Retinal pigment epithelial cell (primary cell): ENCODE measurements around the gene MBTPS2.
A peak's percentile ranks its signal among the peaks of the same experiment; 100 is the strongest.

Experiments
- DNase-seq: peaks from one replicate; pipeline ENCODE4 v3.0.0-alpha.2; 2010; ENCODE audit warnings: low read depth
- H3K4me3 ChIP-seq: 2 replicates; pipeline ENCODE4 v1.5.1; 2011; ENCODE audit warnings: mild to moderate bottlenecking, low read length, control low read depth, moderate library complexity
- TF ChIP-seq, protein P1 (sequence below): conservative IDR thresholded peaks from 2 replicates; pipeline ENCODE4 v1.5.1; 2011; ENCODE audit warnings: low read depth, low read length, control low read depth, inconsistent platforms

The MBTPS2 gene

DNA sequence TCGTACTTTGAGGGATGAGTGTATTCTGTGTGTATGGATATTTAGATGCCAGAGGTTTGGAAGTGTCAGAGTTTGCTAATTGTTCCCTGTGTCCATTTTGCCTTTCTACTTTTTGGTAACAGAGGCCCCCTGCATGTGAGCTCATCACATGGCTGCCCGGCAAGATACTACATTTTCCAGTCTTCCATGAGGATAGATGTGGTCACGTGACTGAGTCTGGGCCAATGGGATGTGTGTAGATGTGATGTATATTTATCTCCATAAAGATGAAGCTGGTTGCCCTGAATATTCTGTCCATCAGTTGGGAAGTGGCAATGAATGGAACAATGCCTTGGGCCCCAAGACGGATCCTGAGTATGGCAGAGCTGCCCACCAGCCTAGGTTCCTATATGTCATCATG, 72.1 kb downstream of the MBTPS2 start:
- DNase-seq, result no peak
- no peak overlapping the region for H3K4me3 ChIP-seq
- TF ChIP-seq, protein P1, sequence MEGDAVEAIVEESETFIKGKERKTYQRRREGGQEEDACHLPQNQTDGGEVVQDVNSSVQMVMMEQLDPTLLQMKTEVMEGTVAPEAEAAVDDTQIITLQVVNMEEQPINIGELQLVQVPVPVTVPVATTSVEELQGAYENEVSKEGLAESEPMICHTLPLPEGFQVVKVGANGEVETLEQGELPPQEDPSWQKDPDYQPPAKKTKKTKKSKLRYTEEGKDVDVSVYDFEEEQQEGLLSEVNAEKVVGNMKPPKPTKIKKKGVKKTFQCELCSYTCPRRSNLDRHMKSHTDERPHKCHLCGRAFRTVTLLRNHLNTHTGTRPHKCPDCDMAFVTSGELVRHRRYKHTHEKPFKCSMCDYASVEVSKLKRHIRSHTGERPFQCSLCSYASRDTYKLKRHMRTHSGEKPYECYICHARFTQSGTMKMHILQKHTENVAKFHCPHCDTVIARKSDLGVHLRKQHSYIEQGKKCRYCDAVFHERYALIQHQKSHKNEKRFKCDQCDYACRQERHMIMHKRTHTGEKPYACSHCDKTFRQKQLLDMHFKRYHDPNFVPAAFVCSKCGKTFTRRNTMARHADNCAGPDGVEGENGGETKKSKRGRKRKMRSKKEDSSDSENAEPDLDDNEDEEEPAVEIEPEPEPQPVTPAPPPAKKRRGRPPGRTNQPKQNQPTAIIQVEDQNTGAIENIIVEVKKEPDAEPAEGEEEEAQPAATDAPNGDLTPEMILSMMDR, result no peak

DNA sequence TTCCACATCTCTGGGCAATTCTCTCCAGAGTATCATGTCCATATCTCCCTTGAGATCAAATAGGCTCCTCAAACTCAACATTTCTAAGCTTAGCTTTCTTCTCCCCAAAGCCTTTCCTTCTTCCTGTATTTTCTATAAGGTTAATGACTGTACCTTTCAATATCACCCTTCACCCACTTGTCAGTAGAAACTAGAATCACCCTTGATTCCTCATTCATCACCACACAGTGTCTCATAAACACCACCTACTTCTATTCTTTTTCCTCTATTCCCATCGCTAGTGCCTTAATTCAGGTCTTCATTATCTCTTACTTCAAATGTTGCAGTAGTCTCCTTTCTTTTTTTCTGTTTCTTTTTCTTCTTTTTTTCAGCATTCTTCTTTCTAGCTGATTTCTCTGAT, 72.8 kb downstream of the MBTPS2 start:
- no peak for DNase-seq
- TF ChIP-seq, protein P1, result no peak
- H3K4me3 ChIP-seq, result no peak overlapping the region

DNA sequence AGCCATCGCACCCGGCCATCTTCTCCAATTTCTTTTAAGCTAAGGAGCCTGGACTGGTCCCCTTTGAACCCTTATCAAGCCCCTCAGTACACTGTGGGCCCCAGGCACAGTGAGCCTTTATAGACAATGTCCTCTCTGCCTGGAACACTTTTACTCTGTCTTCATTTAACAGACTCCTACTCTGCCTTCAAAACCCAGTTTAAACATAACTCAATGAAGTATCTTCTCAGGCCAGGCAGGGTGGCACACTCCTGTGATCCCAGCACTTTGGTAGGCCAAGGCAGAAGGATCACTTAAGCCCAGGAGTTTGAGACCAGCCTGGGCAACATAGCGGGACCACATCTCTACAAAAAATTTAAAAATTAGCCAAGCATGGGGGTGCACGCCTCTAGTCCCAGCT, 73.6 kb downstream of the MBTPS2 start:
- H3K4me3 ChIP-seq, result no peak overlapping the region
- TF ChIP-seq, protein P1, result no peak
- DNase-seq, result no peak

DNA sequence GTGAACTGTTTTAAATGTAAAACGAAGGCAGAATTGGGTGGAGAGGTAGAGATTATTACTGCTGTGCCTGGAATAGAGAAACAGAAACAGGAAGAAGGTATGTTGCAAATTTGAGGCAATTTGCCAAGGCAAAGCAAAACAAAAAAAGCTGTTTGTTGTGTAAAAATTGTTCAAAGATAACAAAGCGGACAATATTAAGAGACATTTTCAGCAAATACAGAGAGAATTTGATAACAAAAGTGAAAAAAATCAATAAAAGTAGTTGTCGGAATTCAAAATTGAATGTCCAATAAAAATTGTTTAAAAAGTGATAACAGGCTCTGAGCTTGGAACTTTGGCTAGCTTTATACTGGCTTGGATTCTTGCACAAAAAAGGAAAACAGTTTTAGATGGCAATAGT, 86.7 kb downstream of the MBTPS2 start:
- no peak for DNase-seq
- TF ChIP-seq, protein P1, result no peak
- H3K4me3 ChIP-seq, result no peak overlapping the region

DNA sequence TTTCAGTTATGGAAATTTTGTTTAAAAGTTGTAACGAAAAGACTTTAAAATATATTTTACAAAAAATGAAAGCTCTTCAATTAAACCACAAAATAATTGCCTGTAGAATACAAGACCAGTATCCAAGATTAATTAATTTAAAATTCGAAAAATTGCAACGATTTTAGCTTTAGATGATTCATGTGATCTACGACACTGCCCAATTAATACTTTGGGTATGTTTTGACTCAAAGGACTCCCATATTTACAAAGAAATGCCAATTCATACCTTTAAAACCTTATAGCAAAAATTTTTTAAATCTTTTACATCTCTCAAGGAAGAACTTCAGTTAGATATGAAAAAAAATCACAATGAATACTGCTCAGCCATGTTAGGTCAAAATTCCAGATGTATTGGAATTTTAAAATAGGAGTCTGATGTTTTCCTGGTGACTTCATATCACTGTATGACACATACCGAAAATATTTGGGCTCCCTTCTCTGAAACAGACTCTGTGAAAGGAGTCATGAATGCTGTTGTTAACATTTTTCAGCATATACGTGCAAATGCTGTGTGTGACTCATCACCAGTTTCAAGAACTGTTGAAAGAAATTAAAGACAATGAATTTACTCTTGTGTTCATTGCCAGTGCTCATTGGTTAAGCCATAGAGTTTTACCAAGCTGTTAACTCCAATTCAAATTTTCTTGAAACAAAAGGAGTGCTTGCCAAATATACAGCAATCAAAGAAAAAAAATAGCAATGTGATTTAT, 87.3 kb downstream of the MBTPS2 start:
- H3K4me3 ChIP-seq, result no peak overlapping the region
- TF ChIP-seq, protein P1, result no peak
- peak; percentile 92 for DNase-seq

DNA sequence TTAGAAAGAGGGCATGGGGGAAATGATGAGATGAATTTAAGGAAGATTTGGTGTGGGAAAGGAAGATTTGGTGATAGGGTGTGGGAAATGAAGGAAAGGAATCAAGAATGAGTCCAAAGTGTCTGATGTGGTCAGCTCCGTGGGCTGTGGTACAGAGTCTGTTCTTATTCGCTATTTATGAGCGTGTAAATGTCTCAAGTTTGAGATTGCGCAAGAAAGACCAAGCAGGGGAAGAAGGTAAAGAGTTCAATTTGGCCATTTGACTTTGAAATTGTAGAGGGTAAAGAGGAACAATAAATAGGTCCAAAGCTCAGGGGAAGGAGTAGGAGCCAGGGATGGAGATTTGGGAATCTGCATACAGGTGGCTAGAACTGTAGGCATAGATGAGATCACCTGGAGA, 89.8 kb downstream of the MBTPS2 start:
- no peak overlapping the region for H3K4me3 ChIP-seq
- no peak for DNase-seq
- TF ChIP-seq, protein P1, result no peak

DNA sequence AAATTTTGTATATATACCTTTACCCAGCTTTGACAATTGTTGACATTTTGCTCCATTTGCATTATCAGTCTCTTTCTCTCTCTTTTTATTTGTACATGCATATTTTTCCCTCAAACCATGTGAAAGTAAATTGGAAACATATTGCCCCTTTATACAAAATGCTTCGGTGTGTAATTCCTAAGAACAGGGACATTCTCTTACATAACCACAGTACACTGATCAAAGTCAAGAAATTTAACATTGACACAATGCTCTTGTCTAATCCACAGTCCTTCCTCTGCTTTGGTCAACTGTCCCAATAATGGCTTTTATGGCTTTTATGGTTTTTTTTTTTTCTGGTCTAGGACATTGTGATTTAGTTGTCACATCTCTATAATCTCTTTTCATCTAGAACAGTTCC, 91.6 kb downstream of the MBTPS2 start:
- TF ChIP-seq, protein P1, result no peak
- no peak overlapping the region for H3K4me3 ChIP-seq
- no peak for DNase-seq
